Chondrocyte (in vitro differentiated cells): ENCODE data around the gene LPGAT1. TPM values are rescaled to one million over a fixed set of nuclear protein-coding genes. Genes with fewer than 3 reads are reported as not detected.

ENCODE experiments used
- DNase-seq: peaks from one replicate; pipeline ENCODE4 v3.0.0; 2021; ENCODE audit warnings: mixed read lengths, low spot score
- H3K27ac Mint-ChIP-seq: one replicate; pipeline ENCODE4 v1.8.0; 2021; ENCODE audit warnings: mild to moderate bottlenecking, moderate library complexity, mixed read lengths; ENCODE audit not compliant: unreplicated experiment
- H3K27me3 Mint-ChIP-seq: 2 replicates; pipeline ENCODE4 v1.8.0; 2021; ENCODE audit warnings: low read depth, mixed read lengths
- H3K36me3 Mint-ChIP-seq: 2 replicates; pipeline ENCODE4 v1.8.0; 2021; ENCODE audit warnings: low read depth, mixed read lengths
- H3K4me1 Mint-ChIP-seq: 2 replicates; pipeline ENCODE4 v1.8.0; 2021; ENCODE audit warnings: low read depth, mild to moderate bottlenecking, mixed read lengths
- H3K4me3 Mint-ChIP-seq: one replicate; pipeline ENCODE4 v1.8.0; 2021; ENCODE audit warnings: mild to moderate bottlenecking, moderate library complexity, mixed read lengths; ENCODE audit not compliant: unreplicated experiment
- H3K9me3 Mint-ChIP-seq: 2 replicates; pipeline ENCODE4 v1.8.0; 2021; ENCODE audit warnings: low read depth, mixed read lengths
- total RNA-seq: library from RNA; stranded (reverse); gene quantifications from 3 replicates; pipeline ENCODE4 v1.2.1, GENCODE V29; 2021
- TF ChIP-seq, protein P1 (sequence below): fragments of 200-600 bp; sonication (generic); IDR thresholded peaks from 2 replicates; pipeline ENCODE4 v1.5.0; 2021; ENCODE audit warnings: antibody characterized with exemption, mild to moderate bottlenecking, moderate library complexity

Gene LPGAT1
- total RNA-seq, 1 donor from 2014 or later = 60.1 TPM

DNA sequence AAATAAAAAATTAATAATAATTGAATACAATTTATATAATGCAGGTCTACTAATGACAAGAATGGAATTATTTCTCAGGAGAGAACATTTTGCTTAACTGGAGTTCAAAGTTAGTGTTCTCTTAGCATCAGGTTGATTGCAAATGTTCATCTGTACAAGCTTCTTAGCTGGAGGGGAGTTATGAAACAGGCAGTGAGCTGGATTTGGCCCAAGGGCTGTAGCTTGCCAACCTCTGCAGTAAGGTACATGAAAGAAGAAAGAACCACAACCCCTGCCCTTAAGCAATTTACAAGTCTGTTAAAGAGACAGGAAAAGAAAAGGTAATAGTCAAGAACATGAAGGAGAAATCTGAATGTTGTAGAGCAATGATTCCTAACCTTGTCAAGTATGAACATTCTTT, 17.0 kb downstream of the LPGAT1 start:
- Mint-ChIP-seq H3K27ac (peak overlapping the region; percentile 53), H3K4me3 (no peak overlapping the region), H3K36me3 (peaks cover 14% of the 10 kb centered on the region), H3K9me3 (no peaks in the 10 kb centered on the region), H3K27me3 (no peaks in the 10 kb centered on the region), H3K4me1 (peaks cover 4% of the 10 kb centered on the region)
- TF ChIP-seq, protein P1, sequence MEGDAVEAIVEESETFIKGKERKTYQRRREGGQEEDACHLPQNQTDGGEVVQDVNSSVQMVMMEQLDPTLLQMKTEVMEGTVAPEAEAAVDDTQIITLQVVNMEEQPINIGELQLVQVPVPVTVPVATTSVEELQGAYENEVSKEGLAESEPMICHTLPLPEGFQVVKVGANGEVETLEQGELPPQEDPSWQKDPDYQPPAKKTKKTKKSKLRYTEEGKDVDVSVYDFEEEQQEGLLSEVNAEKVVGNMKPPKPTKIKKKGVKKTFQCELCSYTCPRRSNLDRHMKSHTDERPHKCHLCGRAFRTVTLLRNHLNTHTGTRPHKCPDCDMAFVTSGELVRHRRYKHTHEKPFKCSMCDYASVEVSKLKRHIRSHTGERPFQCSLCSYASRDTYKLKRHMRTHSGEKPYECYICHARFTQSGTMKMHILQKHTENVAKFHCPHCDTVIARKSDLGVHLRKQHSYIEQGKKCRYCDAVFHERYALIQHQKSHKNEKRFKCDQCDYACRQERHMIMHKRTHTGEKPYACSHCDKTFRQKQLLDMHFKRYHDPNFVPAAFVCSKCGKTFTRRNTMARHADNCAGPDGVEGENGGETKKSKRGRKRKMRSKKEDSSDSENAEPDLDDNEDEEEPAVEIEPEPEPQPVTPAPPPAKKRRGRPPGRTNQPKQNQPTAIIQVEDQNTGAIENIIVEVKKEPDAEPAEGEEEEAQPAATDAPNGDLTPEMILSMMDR = no peak
- no peak for DNase-seq

DNA sequence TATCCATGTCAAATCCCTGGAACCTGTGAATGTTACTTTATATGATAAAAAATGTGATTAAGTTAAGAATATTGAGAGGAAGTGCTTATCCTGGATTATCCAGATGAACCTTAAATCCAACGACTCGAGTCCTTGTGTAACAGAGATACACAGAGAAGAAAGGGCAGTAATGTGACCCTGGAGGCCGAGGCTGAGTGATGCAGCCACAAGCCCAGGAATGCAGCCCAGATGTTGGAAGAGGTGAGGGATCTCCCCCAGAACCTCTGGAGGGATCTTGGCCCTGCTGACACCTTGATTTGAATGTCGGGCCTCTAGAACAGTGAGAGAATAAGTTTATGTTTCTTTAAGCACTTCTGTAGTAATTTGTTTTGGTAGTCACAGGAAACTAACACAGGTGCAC, 18.0 kb downstream of the LPGAT1 start:
- no peak for DNase-seq
- peaks cover 17% of the 10 kb centered on the region for H3K36me3 Mint-ChIP-seq

DNA sequence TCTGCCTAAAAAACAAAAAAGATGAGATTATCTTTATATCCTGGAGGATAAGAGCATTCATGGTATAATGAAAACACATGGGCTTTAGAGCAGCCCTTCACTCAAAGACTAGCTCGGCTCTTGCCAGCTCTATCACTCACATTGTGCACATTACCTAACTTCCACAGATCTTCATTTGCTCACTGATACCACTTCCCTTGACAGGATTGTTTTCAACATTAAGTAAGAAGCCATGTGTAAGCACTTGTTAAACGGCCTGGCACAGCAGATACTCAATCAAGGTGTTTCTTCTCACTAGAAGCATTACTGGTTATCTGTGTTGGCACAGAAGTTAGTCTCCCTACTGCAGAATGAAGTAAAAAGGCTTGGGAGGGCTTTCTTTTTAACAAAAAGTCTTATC, 18.7 kb downstream of the LPGAT1 start:
- peaks cover 4% of the 10 kb centered on the region for H3K4me1 Mint-ChIP-seq
- no peaks in the 10 kb centered on the region for H3K27me3 Mint-ChIP-seq
- H3K4me3 Mint-ChIP-seq = no peak overlapping the region
- no peak for DNase-seq
- TF ChIP-seq, protein P1 = no peak
- H3K36me3 Mint-ChIP-seq = peaks cover 23% of the 10 kb centered on the region
- H3K9me3 Mint-ChIP-seq = peaks cover 8% of the 10 kb centered on the region
- no peak overlapping the region for H3K27ac Mint-ChIP-seq

More for the DNA sequence above, 18.0 kb downstream of the LPGAT1 start:
- Mint-ChIP-seq H3K4me3 (no peak overlapping the region), H3K27ac (no peak overlapping the region), H3K9me3 (peaks cover 1% of the 10 kb centered on the region), H3K27me3 (no peaks in the 10 kb centered on the region), H3K4me1 (peaks cover 4% of the 10 kb centered on the region)
- TF ChIP-seq, protein P1 = no peak

DNA sequence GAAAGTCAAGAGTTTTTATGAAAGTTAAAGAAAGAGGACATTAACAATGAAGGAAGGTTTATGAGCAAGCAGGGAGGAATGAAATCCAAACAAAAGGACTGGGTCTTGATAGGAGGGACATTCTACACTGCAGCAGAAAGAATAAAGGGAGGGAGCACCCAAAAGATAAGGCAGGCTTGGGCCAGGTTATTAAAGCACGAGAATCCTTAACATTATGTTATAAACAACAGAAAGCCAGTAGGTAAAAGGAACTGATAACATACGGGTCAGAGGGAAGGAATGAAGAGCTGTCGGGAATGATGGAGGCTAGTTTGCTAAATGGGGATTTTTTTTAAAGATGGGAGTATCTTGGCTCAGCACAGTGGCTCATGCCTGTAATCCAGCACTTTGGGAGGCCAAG, 19.4 kb downstream of the LPGAT1 start:
- Mint-ChIP-seq H3K4me3 (no peak overlapping the region), H3K27me3 (no peaks in the 10 kb centered on the region), H3K9me3 (peaks cover 8% of the 10 kb centered on the region), H3K27ac (no peak overlapping the region), H3K36me3 (peaks cover 26% of the 10 kb centered on the region), H3K4me1 (peaks cover 4% of the 10 kb centered on the region)
- no peak for DNase-seq
- TF ChIP-seq, protein P1 = no peak

DNA sequence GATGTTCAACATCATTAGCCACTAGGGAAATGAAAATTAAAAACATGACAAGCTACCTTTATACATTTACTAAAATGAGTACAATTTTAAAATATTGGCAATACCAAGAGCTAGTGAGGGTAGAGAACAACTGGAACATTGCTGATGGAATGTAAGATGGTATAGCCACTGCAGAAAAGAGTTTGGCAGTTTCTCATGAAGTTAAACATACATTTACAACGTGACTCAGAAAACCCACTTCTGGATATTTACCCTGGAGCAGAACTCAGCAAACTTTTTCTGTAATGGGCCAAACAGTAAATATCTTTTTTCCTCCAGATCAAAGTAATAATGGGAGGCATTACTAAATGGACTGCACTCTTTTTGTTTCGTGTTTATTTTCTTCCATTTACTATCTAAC, 22.1 kb downstream of the LPGAT1 start:
- Mint-ChIP-seq H3K36me3 (peaks cover 32% of the 10 kb centered on the region), H3K27me3 (no peaks in the 10 kb centered on the region), H3K4me1 (peaks cover 4% of the 10 kb centered on the region), H3K9me3 (peaks cover 8% of the 10 kb centered on the region), H3K4me3 (no peak overlapping the region), H3K27ac (no peak overlapping the region)
- TF ChIP-seq, protein P1 = no peak
- DNase-seq = no peak
